Measurements from ENCODE around the gene DENND1A. TPM values are rescaled to one million over a fixed set of nuclear protein-coding genes. Genes with fewer than 3 reads are reported as not detected.

DENND1A gene
- total RNA-seq, 1 donor from 2014 or later, result 24.4 TPM

GRCh38 chr9:123686131-123686828, 243.6 kb downstream of the DENND1A start:
- no peak for DNase-seq (ENCODE audit: low spot score)

DNA sequence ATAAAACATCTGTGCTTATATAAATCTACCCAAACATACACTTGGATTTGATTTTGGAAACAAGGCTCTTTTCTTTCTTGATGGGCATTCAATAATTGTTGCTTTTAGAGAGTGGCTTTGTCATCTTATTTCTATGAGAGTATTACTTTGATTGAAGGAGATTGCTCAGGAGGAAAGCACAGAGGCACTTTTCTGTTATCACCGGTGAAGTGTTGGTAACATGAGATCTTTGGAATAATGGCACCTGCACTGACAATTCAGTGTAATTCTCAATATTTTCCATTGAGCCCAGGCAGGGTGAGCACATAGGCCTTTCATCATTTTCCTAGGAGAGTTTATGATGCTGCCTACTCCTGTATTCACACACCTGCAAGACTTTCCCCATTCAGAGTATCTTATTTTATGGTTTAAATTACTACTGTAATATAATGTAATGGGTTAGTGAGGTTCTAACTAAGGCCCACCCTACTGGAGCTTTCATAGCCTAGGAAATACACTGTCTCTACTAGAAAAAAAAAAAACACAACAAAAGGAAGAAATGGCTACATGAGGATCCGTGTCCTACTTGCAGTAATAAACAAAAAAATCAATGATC, 244.3 kb downstream of the DENND1A start:
- DNase-seq (ENCODE audit: low spot score), result no peak

DNA sequence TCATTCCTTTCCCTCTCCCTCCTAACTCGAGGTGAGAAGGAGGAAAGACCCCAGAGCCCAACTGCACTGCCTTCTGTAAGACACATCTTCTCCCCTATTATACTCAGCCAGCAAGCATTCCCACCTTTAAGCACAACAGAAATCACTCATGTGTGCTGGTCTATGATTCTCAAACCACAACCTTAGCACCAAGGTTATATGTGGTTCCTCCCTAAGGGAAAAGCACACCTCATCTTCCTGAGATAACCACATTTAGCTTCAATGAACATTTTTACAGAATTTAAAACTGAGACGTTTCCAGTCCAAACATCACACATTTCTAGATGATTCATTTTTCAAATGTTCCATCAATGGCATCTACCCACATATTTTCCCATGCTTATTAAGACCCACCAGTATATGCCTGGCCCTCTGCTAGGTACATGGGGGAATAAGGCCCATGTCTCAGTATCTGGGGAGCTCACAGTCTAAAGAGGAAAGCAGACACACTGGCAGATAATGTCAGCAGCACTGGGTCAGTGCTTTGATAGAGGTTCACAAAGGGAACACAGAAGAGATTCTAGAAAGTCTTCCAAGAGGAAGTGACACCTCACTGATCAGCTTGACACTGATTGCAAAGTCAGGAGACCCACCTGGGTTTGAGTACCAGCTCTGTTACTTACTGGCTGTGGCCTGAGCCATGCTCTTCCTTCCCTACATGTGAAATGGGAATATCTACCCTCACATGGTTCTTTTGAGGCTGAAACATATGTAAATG, 245.4 kb downstream of the DENND1A start:
- no peak for DNase-seq (ENCODE audit: low spot score)

- DNase-seq (ENCODE audit: low spot score), result no peak
Measured at GRCh38 chr9:123682746-123683145, 247.2 kb downstream of the DENND1A start.

- DNase-seq (ENCODE audit: low spot score), result no peak
Measured at GRCh38 chr9:123680352-123680751, 249.6 kb downstream of the DENND1A start.

DNA sequence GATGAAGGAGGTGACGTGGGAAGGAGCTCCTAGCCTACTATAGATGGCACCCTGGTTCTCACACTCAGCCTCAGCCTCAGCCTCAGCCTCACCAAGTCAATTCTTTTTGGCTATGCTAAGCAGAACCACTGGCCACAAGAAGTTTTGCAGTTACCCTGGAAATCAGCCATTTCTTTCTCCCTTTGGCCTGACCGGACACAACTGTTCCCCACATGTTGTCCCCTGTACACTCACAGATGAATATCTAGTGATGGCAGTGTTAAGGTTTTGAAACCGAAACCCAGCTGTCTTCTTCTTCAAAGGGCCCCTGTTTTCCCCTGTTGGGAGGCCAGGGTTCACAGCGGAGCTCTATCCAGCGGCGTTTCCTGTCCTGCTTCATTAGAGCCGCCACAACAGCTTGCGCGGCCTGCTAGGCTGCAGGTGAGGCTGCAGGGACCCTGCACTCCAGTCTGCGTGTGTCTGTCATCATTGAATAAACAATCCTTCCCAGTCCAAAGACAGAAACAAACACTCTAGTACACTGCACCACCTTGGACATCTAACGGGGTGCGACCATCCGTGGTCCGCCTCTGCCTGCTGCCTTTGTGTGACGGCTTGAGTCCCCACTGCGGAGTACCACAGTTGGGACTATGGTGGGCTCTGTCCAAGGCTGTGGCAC, 250.5 kb downstream of the DENND1A start:
- no peak for DNase-seq (ENCODE audit: low spot score)

DNA sequence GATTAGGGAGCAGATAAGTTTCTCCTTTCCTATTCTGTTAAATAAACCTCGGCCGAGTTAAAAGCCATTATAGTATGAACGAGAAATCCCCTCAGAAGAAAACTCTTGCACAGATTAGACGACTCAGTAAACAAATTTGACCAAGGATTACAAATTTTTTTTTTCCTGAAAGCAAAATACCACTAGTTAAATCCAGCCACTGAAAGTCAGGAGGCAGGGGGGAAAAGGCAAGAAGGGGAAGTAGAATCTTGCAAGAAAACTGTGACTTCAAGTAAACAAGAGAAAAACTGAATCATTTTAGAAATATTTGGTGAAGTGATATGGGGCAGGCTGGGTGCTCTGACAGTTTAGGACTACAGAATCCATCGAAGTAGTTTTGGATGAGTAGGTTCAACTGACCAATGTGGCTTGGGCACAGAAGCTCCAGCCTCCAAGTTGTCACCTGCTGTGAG, 251.0 kb downstream of the DENND1A start:
- no peak for DNase-seq (ENCODE audit: low spot score)

GRCh38 chr9:123678038-123678877, 251.7 kb downstream of the DENND1A start:
- DNase-seq (ENCODE audit: low spot score), result no peak

- DNase-seq (ENCODE audit: low spot score), result no peak
Measured at GRCh38 chr9:123676869-123677268, 253.1 kb downstream of the DENND1A start.

GRCh38 chr9:123669346-123669745, 260.6 kb downstream of the DENND1A start:
- no peak for DNase-seq (ENCODE audit: low spot score)

DNA sequence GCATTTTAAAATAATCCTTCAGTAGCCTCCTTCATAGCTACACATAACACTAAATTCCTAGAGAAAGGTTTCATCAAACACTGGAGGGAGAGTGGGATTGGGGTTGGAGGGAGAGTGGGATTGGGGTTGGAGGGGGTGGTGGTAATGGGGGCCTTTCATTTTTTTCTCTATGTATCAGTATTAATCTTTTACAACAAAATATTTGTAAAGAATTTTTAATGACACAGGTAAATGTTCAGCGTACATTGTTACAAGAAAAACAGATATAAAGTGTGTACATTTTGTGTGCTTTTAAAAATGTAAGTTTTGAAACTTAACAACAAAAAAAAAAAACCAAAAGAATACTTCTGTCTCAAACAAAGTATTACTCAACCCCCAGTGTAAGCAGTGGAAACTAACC, 266.4 kb downstream of the DENND1A start:
- no peak for DNase-seq (ENCODE audit: low spot score)

- DNase-seq (ENCODE audit: low spot score), result no peak
Measured at GRCh38 chr9:123662057-123662776, 267.7 kb downstream of the DENND1A start.

- no peak for DNase-seq (ENCODE audit: low spot score)
Measured at GRCh38 chr9:123660691-123661466, 269.0 kb downstream of the DENND1A start.

GRCh38 chr9:123659358-123659757, 270.6 kb downstream of the DENND1A start:
- no peak for DNase-seq (ENCODE audit: low spot score)

GRCh38 chr9:123658792-123659191, 271.1 kb downstream of the DENND1A start:
- DNase-seq (ENCODE audit: low spot score), result no peak

DNA sequence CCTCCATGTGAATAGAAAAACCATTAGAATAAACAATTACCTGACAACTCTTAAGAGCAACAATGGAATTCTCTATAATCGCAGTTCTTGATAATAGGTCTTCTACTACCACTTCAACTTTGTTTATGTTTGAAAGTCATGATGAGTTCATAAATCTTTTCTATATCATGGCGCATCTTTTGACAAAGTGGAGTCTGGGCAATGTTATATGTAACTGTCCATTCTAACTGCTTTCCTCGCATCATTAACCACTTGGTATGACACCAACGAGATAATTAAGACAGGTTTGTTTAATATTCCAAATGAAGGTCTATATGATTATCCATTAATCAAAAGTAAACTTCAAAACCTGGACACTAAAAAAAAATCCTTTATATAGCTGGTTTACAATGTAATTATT, 272.0 kb downstream of the DENND1A start:
- DNase-seq (ENCODE audit: low spot score), result no peak

DNA sequence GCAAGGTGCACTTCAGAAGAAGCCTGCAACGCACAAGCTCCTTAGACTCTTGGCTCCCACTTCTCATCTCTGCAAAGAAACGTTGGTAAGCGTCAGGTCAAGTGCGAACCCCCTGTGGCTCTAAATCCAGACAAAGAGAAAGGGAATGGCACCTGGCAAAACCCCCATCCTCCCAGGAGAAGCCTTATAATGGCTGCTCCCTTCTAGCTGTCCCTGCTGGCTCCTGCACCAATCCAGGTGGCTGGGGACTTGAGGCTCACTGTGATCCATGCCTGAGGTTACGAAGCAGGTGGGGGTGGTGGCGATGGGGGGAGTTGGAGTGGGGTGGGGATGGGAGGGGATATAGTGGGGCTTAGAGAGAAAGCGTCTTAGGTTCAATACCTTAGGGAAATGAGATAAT, 272.8 kb downstream of the DENND1A start:
- DNase-seq (ENCODE audit: low spot score), result no peak

GRCh38 chr9:123656565-123656964, 273.4 kb downstream of the DENND1A start:
- no peak for DNase-seq (ENCODE audit: low spot score)

- no peak for DNase-seq (ENCODE audit: low spot score)
Measured at GRCh38 chr9:123655681-123656423, 274.1 kb downstream of the DENND1A start.
